Measurements from ENCODE around the gene NDUFA3. TPM values are rescaled to one million over a fixed set of nuclear protein-coding genes. Genes with fewer than 3 reads are reported as not detected.
A peak's percentile ranks its signal among the peaks of the same experiment; 100 is the strongest.

NDUFA3 gene
- polyA plus RNA-seq, 2 of the 4 experiments (the other 2 are of a cell fraction): 43.5 to 190 TPM

DNA sequence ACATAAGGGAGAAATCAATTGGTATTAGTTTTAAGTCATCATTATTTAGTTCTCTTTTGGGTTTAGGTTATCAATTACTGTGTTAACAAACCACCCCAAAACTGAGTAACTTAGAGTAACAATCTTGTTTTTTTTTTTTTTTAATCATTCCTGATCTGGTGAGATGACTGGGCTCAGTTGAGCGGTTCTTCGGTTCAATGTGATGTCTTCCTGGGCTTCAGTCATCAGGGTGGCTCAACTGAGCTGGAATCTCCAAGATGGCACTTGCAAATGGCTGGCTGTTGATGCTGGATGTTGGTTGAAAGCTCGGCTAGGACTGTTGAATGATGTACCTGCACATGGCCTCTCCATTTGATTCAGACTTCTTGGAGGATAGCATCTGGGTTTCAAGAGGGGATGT lies 18.2 kb upstream of the NDUFA3 start:
- H3K27ac ChIP-seq: no peak overlapping the region
- H3K4me3 ChIP-seq: no peak overlapping the region
- FAIRE-seq (no peak), DNase-seq (ENCODE audit: low read depth in 1 of 2, low spot score in 1 of 2) (no peak), ATAC-seq (no peak)
- 10% methylated on average over 3 of the region's 3 CpGs for WGBS (ENCODE audit: missing lambda C conversion rate)
- no peak overlapping the region for H3K4me2 ChIP-seq
- CTCF ChIA-PET: interaction anchor here (1.0 to 2.5 kb wide), 5 partner anchors 11 to 276 kb away, joined by 3 to 8 read pairs (median 4); no protein-coding TSS in a partner anchor
- H3K9me3 ChIP-seq: peaks cover 40% of the 10 kb centered on the region
- TF ChIP-seq ZFP36 (IDR thresholded peaks at IDR 0.05; ENCODE audit: borderline replicate concordance, partially characterized antibody): no peak
- TF ChIP-seq CBX8 (IDR thresholded peaks at IDR 0.05): no peak
- no peak for TF ChIP-seq FOSL2 (IDR thresholded peaks at IDR 0.05)
- no peak for TF ChIP-seq FOSL2 (CRISPR knock-in tag; IDR thresholded peaks at IDR 0.05)
- TF ChIP-seq POLR2A (IDR thresholded peaks at IDR 0.05; ENCODE audit: low read length): no peak
- no peak for TF ChIP-seq PBX3 (IDR thresholded peaks at IDR 0.05)
- no peak for TF ChIP-seq HOXB13 (CRISPR knock-in tag; IDR thresholded peaks at IDR 0.05; ENCODE audit: low read depth)
- TF ChIP-seq HOXA7 (CRISPR knock-in tag; IDR thresholded peaks at IDR 0.05): no peak
- TF ChIP-seq HEYL (CRISPR knock-in tag; IDR thresholded peaks at IDR 0.05): no peak
- TF ChIP-seq RAD21 (conservative IDR thresholded peaks at IDR 0.05 in 1 of 2, IDR thresholded peaks at IDR 0.05 in 1 of 2): no peak
- no peak for TF ChIP-seq CBX2 (IDR thresholded peaks at IDR 0.05; ENCODE audit: borderline replicate concordance, low read depth)
- no peak for TF ChIP-seq NPAS2 (CRISPR knock-in tag; IDR thresholded peaks at IDR 0.05; ENCODE audit: borderline replicate concordance)
- no peak for TF ChIP-seq GATA3 (IDR thresholded peaks at IDR 0.05; ENCODE audit: borderline replicate concordance)
- no peak for TF ChIP-seq ESRRA (IDR thresholded peaks at IDR 0.05; ENCODE audit: borderline replicate concordance, low read length)
- no peak for TF ChIP-seq BHLHE40 (IDR thresholded peaks at IDR 0.05; ENCODE audit: low read depth, low read length)
- TF ChIP-seq MYC (IDR thresholded peaks at IDR 0.05; ENCODE audit: borderline replicate concordance, low read length): no peak
- POLR2A ChIA-PET: no interaction called here
- no peaks in the 10 kb centered on the region for H3K4me1 ChIP-seq

DNA sequence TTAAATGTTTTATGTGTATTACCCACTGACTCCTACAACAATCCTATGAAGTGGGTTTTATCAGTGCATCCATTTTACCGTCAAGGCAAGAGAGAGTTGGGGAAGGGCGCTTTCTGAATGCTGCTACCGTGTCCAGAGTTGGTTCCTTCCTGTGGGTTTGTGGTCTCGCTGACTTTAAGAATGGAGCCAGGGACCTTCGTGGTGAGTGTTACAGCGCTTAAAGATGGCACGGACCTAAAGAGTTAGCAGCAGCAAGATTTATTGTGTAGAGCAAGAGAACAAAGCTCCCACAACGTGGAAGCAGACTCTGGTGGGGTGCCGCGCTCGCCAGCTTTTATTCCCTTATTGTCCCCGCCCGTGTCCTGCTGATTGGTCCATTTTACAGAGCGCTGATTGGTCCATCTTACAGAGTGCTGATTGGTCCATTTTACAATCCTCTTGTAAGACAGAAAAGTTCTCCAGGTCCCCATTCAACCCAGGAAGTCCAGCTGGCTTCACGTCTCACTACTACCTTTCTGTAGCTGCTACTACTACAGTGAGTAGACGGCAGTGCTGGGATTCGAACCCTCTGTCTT lies 8.1 kb upstream of the NDUFA3 start:
- Histone ChIP-seq H3K4me1 (peaks cover 11% of the 10 kb centered on the region; the same call in 1 of the 3 replicates), H3K4me3 (no peak overlapping the region), H3K4me2 (no peak overlapping the region), H3K27ac (no peak overlapping the region), H3K9me3 (peaks cover 12% of the 10 kb centered on the region; the same call in 2 of the 3 replicates)
- CTCF ChIA-PET: interaction anchor here (0.9 to 4.3 kb wide), 8 partner anchors 11 to 302 kb away, joined by 3 to 25 read pairs (median 6); no protein-coding TSS in a partner anchor
- POLR2A ChIA-PET: no interaction called here
- ATAC-seq (no peak), FAIRE-seq (peak; percentile 56), DNase-seq (ENCODE audit: low read depth in 1 of 2, low spot score in 1 of 2) (no peak)
- no peak for TF ChIP-seq CBX8 (IDR thresholded peaks at IDR 0.05)
- no peak for TF ChIP-seq HEYL (CRISPR knock-in tag; IDR thresholded peaks at IDR 0.05)
- TF ChIP-seq HOXA7 (CRISPR knock-in tag; IDR thresholded peaks at IDR 0.05): no peak
- TF ChIP-seq BCL3 (IDR thresholded peaks at IDR 0.05): no peak
- no peak for TF ChIP-seq HOXB5 (CRISPR knock-in tag; IDR thresholded peaks at IDR 0.05)
- no peak for TF ChIP-seq FOXS1 (CRISPR knock-in tag; IDR thresholded peaks at IDR 0.05)
- no peak for TF ChIP-seq E2F6 (IDR thresholded peaks at IDR 0.05; ENCODE audit: borderline replicate concordance, low read depth)
- no peak for TF ChIP-seq CTCF (IDR thresholded peaks at IDR 0.05)
- TF ChIP-seq ELK1 (IDR thresholded peaks at IDR 0.05; ENCODE audit: low read depth, low read length): no peak
- TF ChIP-seq PHF8 (IDR thresholded peaks at IDR 0.05; ENCODE audit: borderline replicate concordance, low read depth): no peak
- TF ChIP-seq KDM1A (IDR thresholded peaks at IDR 0.05; ENCODE audit: low read depth): no peak
- TF ChIP-seq USF2 (IDR thresholded peaks at IDR 0.05): no peak
- no peak for TF ChIP-seq POLR2AphosphoS2 (conservative IDR thresholded peaks at IDR 0.05; ENCODE audit: low read length)
- no peak for TF ChIP-seq TP53 (CRISPR knock-in tag; IDR thresholded peaks at IDR 0.05)
- no peak for TF ChIP-seq RNF2 (IDR thresholded peaks at IDR 0.05; ENCODE audit: borderline replicate concordance, low read depth)
- TF ChIP-seq CBX2 (IDR thresholded peaks at IDR 0.05; ENCODE audit: borderline replicate concordance, low read depth): no peak
- TF ChIP-seq MYC (IDR thresholded peaks at IDR 0.05; ENCODE audit: borderline replicate concordance, low read length): no peak
- no peak for TF ChIP-seq EP300 (IDR thresholded peaks at IDR 0.05)
- 85% methylated on average over 17 of the region's 17 CpGs for WGBS (ENCODE audit: missing lambda C conversion rate)
